CD8-positive, alpha-beta memory T cell (primary cell): ENCODE data around the gene DPP3. TPM values are rescaled to one million over a fixed set of nuclear protein-coding genes. Genes with fewer than 3 reads are reported as not detected.
A peak's percentile ranks its signal among the peaks of the same experiment; 100 is the strongest.

Source experiments
- CTCF ChIA-PET: fragments of 350-600 bp; sonication (Branson Sonifier 250); formaldehyde crosslinking; loops from one replicate; lab custom pipeline; 2021; ENCODE audit warnings: antibody characterized with exemption; lab: Charles Lee
- POLR2A ChIA-PET: fragments of 350-600 bp; sonication (Branson Sonifier 250); formaldehyde crosslinking; loops from one replicate; lab custom pipeline; 2021; ENCODE audit warnings: antibody characterized with exemption; lab: Charles Lee
- DNase-seq, 5 donors: peaks; one replicate each; pipeline versions ENCODE4 v3.0.0 to v3.0.0-alpha.2; 2020 to 2022; ENCODE audit warnings: mixed read lengths in 1 of 5
- H3K27ac ChIP-seq: one replicate; pipeline ENCODE4 v1.7.0; 2013; ENCODE audit warnings: low read depth, mild to moderate bottlenecking, low read length, moderate library complexity
- H3K27me3 ChIP-seq: 2 replicates; pipeline ENCODE4 v1.7.0; 2013; ENCODE audit warnings: low read length, mild to moderate bottlenecking; ENCODE audit not compliant: insufficient read depth, poor library complexity, severe bottlenecking
- H3K36me3 ChIP-seq: 2 replicates; pipeline ENCODE4 v1.7.0; 2013; ENCODE audit warnings: mild to moderate bottlenecking, low read length, moderate library complexity; ENCODE audit not compliant: insufficient read depth
- H3K4me1 ChIP-seq: 2 replicates; pipeline ENCODE4 v1.7.0; 2013; ENCODE audit warnings: mild to moderate bottlenecking, low read length, moderate library complexity; ENCODE audit not compliant: insufficient read depth
- H3K4me3 ChIP-seq: 2 replicates; pipeline ENCODE4 v1.7.0; 2013; ENCODE audit warnings: mild to moderate bottlenecking, low read length
- H3K9me3 ChIP-seq: 2 replicates; pipeline ENCODE4 v1.7.0; 2013; ENCODE audit warnings: mild to moderate bottlenecking, low read length
- H3K27ac Mint-ChIP-seq, 8 donors: one replicate each; pipeline ENCODE4 v1.8.0; 2020 to 2021; ENCODE audit warnings: mixed read lengths in 8 of 8, mild to moderate bottlenecking in 6 of 8, inconsistent platforms in 3 of 8, moderate library complexity in 3 of 8
- H3K27me3 Mint-ChIP-seq, 2 donors: one replicate each; pipeline ENCODE4 v1.8.0; 2020 to 2021; ENCODE audit warnings: mixed read lengths in 2 of 2, mild to moderate bottlenecking in 1 of 2, moderate library complexity in 1 of 2
- H3K36me3 Mint-ChIP-seq, 3 donors: one replicate each; pipeline ENCODE4 v1.8.0; 2020 to 2021; ENCODE audit warnings: mixed read lengths in 3 of 3, inconsistent platforms in 1 of 3, mild to moderate bottlenecking in 1 of 3
- H3K4me1 Mint-ChIP-seq, 3 donors: one replicate each; pipeline ENCODE4 v1.8.0; 2020 to 2021; ENCODE audit warnings: mixed read lengths in 3 of 3, inconsistent platforms in 1 of 3, mild to moderate bottlenecking in 1 of 3
- H3K4me3 Mint-ChIP-seq, 7 donors: one replicate each; pipeline ENCODE4 v1.8.0; 2020 to 2021; ENCODE audit warnings: mixed read lengths in 7 of 7, mild to moderate bottlenecking in 6 of 7, moderate library complexity in 4 of 7, inconsistent platforms in 2 of 7
- H3K9me3 Mint-ChIP-seq, 5 donors: one replicate each; pipeline ENCODE4 v1.8.0; 2020 to 2022; ENCODE audit warnings: mixed read lengths in 5 of 5, mild to moderate bottlenecking in 3 of 5, moderate library complexity in 2 of 5, inconsistent platforms in 1 of 5
- polyA plus RNA-seq: library from polyadenylated mRNA; unstranded; fragments of 300-500 nt; fragmentation: Illumina TruSeq; gene quantifications from one replicate; pipeline ENCODE4 v1.2.3, GENCODE V29; 2021
- total RNA-seq, 2 experiments: library from RNA; stranded (reverse); gene quantifications; one replicate each; pipeline ENCODE4 v1.2.3, GENCODE V29; 2021

The DPP3 gene
- total and polyA plus RNA-seq, 3 experiments from 2014 or later: 32.5 to 80.1 (median 67.7) TPM

GRCh38 chr11:66498506-66498905, 18.3 kb downstream of the DPP3 start:
- no peaks in the 10 kb centered on the region for H3K27me3 Mint-ChIP-seq
- CTCF ChIA-PET: no interaction called here
- no peak for DNase-seq
- Histone ChIP-seq H3K4me3 (no peak overlapping the region), H3K36me3 (no peaks in the 10 kb centered on the region), H3K4me1 (no peaks in the 10 kb centered on the region), H3K9me3 (no peaks in the 10 kb centered on the region), H3K27me3 (no peaks in the 10 kb centered on the region), H3K27ac (no peak overlapping the region)
- no peaks in the 10 kb centered on the region for H3K9me3 Mint-ChIP-seq
- H3K4me1 Mint-ChIP-seq: no peaks in the 10 kb centered on the region
- POLR2A ChIA-PET: no interaction called here
- H3K36me3 Mint-ChIP-seq: peaks cover 0 to 45% (median 9%) of the 10 kb centered on the region in 3 donors
- no peak overlapping the region for H3K27ac Mint-ChIP-seq
- no peak overlapping the region for H3K4me3 Mint-ChIP-seq

GRCh38 chr11:66505276-66505816, 25.1 kb downstream of the DPP3 start:
- Mint-ChIP-seq H3K27ac (no peak overlapping the region), H3K4me1 (peaks cover 1 to 4% (median 4%) of the 10 kb centered on the region in 3 donors), H3K4me3 (no peak overlapping the region), H3K27me3 (no peaks in the 10 kb centered on the region), H3K9me3 (no peaks in the 10 kb centered on the region), H3K36me3 (peaks cover 0 to 41% (median 9%) of the 10 kb centered on the region in 3 donors)
- peaks cover 5% of the 10 kb centered on the region for H3K36me3 ChIP-seq
- H3K27ac ChIP-seq: no peak overlapping the region
- H3K9me3 ChIP-seq: no peaks in the 10 kb centered on the region
- no peak overlapping the region for H3K4me3 ChIP-seq
- ChIA-PET POLR2A (no interaction called here), CTCF (no interaction called here)
- peaks cover 4% of the 10 kb centered on the region for H3K4me1 ChIP-seq
- no peaks in the 10 kb centered on the region for H3K27me3 ChIP-seq
- no peak for DNase-seq

- Mint-ChIP-seq H3K4me1 (peaks cover 12 to 24% (median 17%) of the 10 kb centered on the region in 3 donors), H3K27ac (peak overlapping the region in 4 of 8 donors; percentile 22 to 82 (median 36)), H3K9me3 (no peaks in the 10 kb centered on the region), H3K4me3 (peak overlapping the region in 2 of 7 donors; percentile 20 to 58), H3K36me3 (peaks cover 0 to 44% (median 6%) of the 10 kb centered on the region in 3 donors), H3K27me3 (no peaks in the 10 kb centered on the region)
- Histone ChIP-seq H3K36me3 (peaks cover 5% of the 10 kb centered on the region), H3K27me3 (no peaks in the 10 kb centered on the region), H3K4me3 (no peak overlapping the region), H3K4me1 (peaks cover 11% of the 10 kb centered on the region), H3K27ac (no peak overlapping the region), H3K9me3 (no peaks in the 10 kb centered on the region)
- POLR2A ChIA-PET: interaction anchor here (1.2 to 1.9 kb wide), 2 partner anchors 29 to 108 kb away, joined by 3 to 12 read pairs; partner anchors contain the start of gene DPP3
- DNase-seq: no peak
- CTCF ChIA-PET: interaction anchor here (0.9 to 1.2 kb wide), 3 partner anchors 18 to 99 kb away, joined by 3 read pairs; partner anchors contain the start of gene DPP3
Observed at GRCh38 chr11:66509131-66509561, 28.9 kb downstream of the DPP3 start.

GRCh38 chr11:66510271-66510989, 30.2 kb downstream of the DPP3 start, which contains the start of gene BBS1:
Gene BBS1 (plus strand): TSS chr11:66510635. CDS start chr11:66510660, 25 bp downstream.
- Histone ChIP-seq H3K9me3 (no peaks in the 10 kb centered on the region), H3K4me3 (peak within 1 kb of the TSS; percentile 65), H3K36me3 (no peaks in the 10 kb centered on the region), H3K27ac (peak within 1 kb of the TSS; percentile 19), H3K27me3 (no peaks in the 10 kb centered on the region), H3K4me1 (peaks cover 11% of the 10 kb centered on the region)
- CTCF ChIA-PET: interaction anchor here (0.7 to 1.2 kb wide), 3 partner anchors 19 to 693 kb away, joined by 3 to 5 read pairs (median 3); no protein-coding TSS in a partner anchor
- Mint-ChIP-seq H3K27ac (peak within 1 kb of the TSS; percentile 65 to 94 (median 82)), H3K36me3 (peaks cover 0 to 41% (median 6%) of the 10 kb centered on the region in 3 donors), H3K4me3 (peak within 1 kb of the TSS; percentile 86 to 94 (median 90)), H3K9me3 (no peaks in the 10 kb centered on the region), H3K27me3 (no peaks in the 10 kb centered on the region), H3K4me1 (peaks cover 12 to 24% (median 17%) of the 10 kb centered on the region in 3 donors)
- POLR2A ChIA-PET: interaction anchor here (1.2 to 1.9 kb wide), 2 partner anchors 30 to 107 kb away, joined by 3 to 12 read pairs; partner anchors contain the start of gene DPP3
- DNase-seq: peak; percentile 65 to 84 (median 71)

GRCh38 chr11:66510990-66511339, 30.7 kb downstream of the DPP3 start:
- H3K27me3 ChIP-seq: no peaks in the 10 kb centered on the region
- no peaks in the 10 kb centered on the region for H3K9me3 Mint-ChIP-seq
- peak overlapping the region; percentile 65 for H3K4me3 ChIP-seq
- H3K27ac Mint-ChIP-seq: peak overlapping the region in 7 of 8 donors; percentile 65 to 94 (median 82)
- no peaks in the 10 kb centered on the region for H3K9me3 ChIP-seq
- peaks cover 0 to 41% (median 6%) of the 10 kb centered on the region in 3 donors for H3K36me3 Mint-ChIP-seq
- H3K4me1 ChIP-seq: peaks cover 11% of the 10 kb centered on the region
- H3K27ac ChIP-seq: peak overlapping the region; percentile 19
- peak overlapping the region; percentile 86 to 94 (median 90) for H3K4me3 Mint-ChIP-seq
- H3K27me3 Mint-ChIP-seq: no peaks in the 10 kb centered on the region
- no peak for DNase-seq
- H3K36me3 ChIP-seq: no peaks in the 10 kb centered on the region
- ChIA-PET CTCF (interaction anchor here (0.8 kb wide), 1 partner anchor 25 kb away, joined by 3 read pairs; no protein-coding TSS in a partner anchor), POLR2A (interaction anchor here (1.9 kb wide), 1 partner anchor 31 kb away, joined by 12 read pairs; the partner anchor contains the start of gene DPP3)
- H3K4me1 Mint-ChIP-seq: peaks cover 12 to 24% (median 17%) of the 10 kb centered on the region in 3 donors

GRCh38 chr11:66523611-66524010, 43.4 kb downstream of the DPP3 start:
- Histone ChIP-seq H3K27ac (no peak overlapping the region), H3K27me3 (no peaks in the 10 kb centered on the region), H3K9me3 (no peaks in the 10 kb centered on the region), H3K4me3 (no peak overlapping the region), H3K4me1 (no peaks in the 10 kb centered on the region), H3K36me3 (peaks cover 11% of the 10 kb centered on the region)
- POLR2A ChIA-PET: no interaction called here
- Mint-ChIP-seq H3K27ac (peak overlapping the region in 2 of 8 donors; percentile 50 to 58), H3K9me3 (no peaks in the 10 kb centered on the region), H3K27me3 (no peaks in the 10 kb centered on the region), H3K36me3 (peaks cover 8 to 63% (median 23%) of the 10 kb centered on the region in 3 donors), H3K4me1 (no peaks in the 10 kb centered on the region), H3K4me3 (no peak overlapping the region)
- CTCF ChIA-PET: no interaction called here
- DNase-seq: no peak

- no peaks in the 10 kb centered on the region for H3K9me3 Mint-ChIP-seq
- peaks cover 6 to 66% (median 21%) of the 10 kb centered on the region in 3 donors for H3K36me3 Mint-ChIP-seq
- Histone ChIP-seq H3K9me3 (no peaks in the 10 kb centered on the region), H3K36me3 (peaks cover 8% of the 10 kb centered on the region), H3K4me1 (no peaks in the 10 kb centered on the region), H3K27ac (no peak overlapping the region), H3K27me3 (no peaks in the 10 kb centered on the region), H3K4me3 (no peak overlapping the region)
- no peak overlapping the region for H3K4me3 Mint-ChIP-seq
- CTCF ChIA-PET: no interaction called here
- POLR2A ChIA-PET: interaction anchor here (0.6 kb wide), 1 partner anchor 17 kb away, joined by 3 read pairs; no protein-coding TSS in a partner anchor
- peak overlapping the region in 1 of 8 donors; percentile 10 for H3K27ac Mint-ChIP-seq
- H3K4me1 Mint-ChIP-seq: no peaks in the 10 kb centered on the region
- DNase-seq: no peak
- no peaks in the 10 kb centered on the region for H3K27me3 Mint-ChIP-seq
Observed at GRCh38 chr11:66524304-66525040, 44.2 kb downstream of the DPP3 start.
